Bronchial epithelial cell (primary cell): ENCODE measurements around the gene CHST11. TPM values are rescaled to one million over a fixed set of nuclear protein-coding genes. Genes with fewer than 3 reads are reported as not detected.

ENCODE experiments used
- DNase-seq: peaks from one replicate; pipeline ENCODE4 v3.0.0-alpha.2; 2010; ENCODE audit warnings: low read depth
- FAIRE-seq: peaks from 2 replicates; lab custom pipeline; 2011; peaks lifted over from hg19 to GRCh38; lab: Jason Lieb, UNC
- H3K27me3 ChIP-seq: 2 replicates; pipeline ENCODE4 v1.5.1; 2011; ENCODE audit warnings: low read length; ENCODE audit not compliant: control insufficient read depth, insufficient read depth
- H3K36me3 ChIP-seq: 2 replicates; pipeline ENCODE4 v1.5.1; 2011; ENCODE audit warnings: low read length; ENCODE audit not compliant: control insufficient read depth, insufficient read depth
- H3K4me3 ChIP-seq: 2 replicates; pipeline ENCODE4 v1.5.1; 2011; ENCODE audit warnings: mild to moderate bottlenecking, low read depth, low read length, control low read depth
- CTCF ChIP-seq: IDR thresholded peaks from 2 replicates; pipeline ENCODE4 v1.5.1; 2011; ENCODE audit warnings: mild to moderate bottlenecking, moderate library complexity, low read length, control low read depth, inconsistent platforms; ENCODE audit not compliant: insufficient read depth, severe bottlenecking
- total RNA-seq: library from RNA; depleted of rRNA; stranded (reverse); fragments of >200 nt; gene quantifications from 2 replicates; pipeline ENCODE4 v1.2.1, GENCODE V29; 2014

Gene CHST11
- total RNA-seq, 1 donor from 2014 or later = 7.9 TPM

- Histone ChIP-seq H3K4me3 (peak overlapping the region; percentile 79), H3K27me3 (no peaks in the 10 kb centered on the region), H3K36me3 (no peaks in the 10 kb centered on the region)
- peak; percentile 58 for DNase-seq
- peak; percentile 40 for TF ChIP-seq CTCF
- no peak for FAIRE-seq
Measured at GRCh38 chr12:104456950-104457745, 400 bp downstream of the CHST11 start.

DNA sequence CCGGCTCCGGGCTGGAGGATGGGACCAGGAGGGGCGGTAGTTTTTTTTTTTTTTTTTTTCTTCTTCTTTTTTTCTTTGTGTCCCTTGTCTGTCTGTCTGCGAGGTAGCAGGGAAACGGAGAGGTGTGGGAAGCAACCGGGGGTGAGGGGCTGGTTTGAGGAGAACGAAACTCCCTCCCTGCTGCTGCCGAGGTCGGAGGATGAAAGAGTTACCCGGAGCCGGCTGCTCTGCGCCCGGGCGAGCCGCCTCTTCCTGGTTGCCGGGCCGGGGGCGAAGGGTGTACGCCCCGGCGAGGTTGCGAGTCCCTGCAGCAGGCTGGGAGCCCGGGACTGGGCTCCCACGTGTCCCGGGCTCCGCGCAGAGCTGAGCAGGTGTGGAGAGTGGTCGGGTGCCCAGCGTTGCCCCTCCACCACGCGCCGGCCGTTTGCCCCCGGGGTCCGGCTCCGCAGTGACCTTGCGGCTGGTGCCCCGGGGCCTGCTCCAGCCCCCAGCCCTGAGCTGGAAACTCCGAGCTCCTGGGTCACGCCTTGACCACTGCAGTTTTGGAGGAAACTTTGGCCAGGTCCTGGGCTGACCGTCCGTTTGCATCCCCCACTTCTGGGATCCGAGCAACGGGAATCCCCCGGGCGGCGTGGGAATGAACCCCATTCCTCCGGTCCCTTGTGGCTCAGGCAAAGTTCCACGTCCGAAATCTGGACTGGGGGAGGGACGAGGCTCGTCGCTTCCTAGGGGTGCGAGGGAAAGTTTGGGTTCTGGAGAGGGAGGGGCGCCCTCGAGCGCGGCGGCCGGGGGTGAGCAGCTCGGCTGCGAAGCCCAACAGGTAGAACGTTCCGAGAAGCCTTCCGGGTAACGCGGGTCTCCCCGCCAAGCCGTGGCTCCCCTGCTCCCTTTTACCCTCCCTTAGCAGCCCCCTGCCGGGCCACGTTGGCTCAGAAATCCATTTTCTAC, 1.3 kb downstream of the CHST11 start:
- DNase-seq (peak; percentile 12), FAIRE-seq (no peak)
- Histone ChIP-seq H3K36me3 (no peaks in the 10 kb centered on the region), H3K27me3 (no peaks in the 10 kb centered on the region), H3K4me3 (peak overlapping the region; percentile 79)
- peak; percentile 4 for TF ChIP-seq CTCF

GRCh38 chr12:104458694-104459367, 2.1 kb downstream of the CHST11 start:
- FAIRE-seq (no peak), DNase-seq (peak; percentile 31)
- Histone ChIP-seq H3K27me3 (no peaks in the 10 kb centered on the region), H3K4me3 (peak overlapping the region; percentile 79), H3K36me3 (no peaks in the 10 kb centered on the region)
- no peak for TF ChIP-seq CTCF

- FAIRE-seq (no peak), DNase-seq (peak; percentile 30)
- Histone ChIP-seq H3K36me3 (no peaks in the 10 kb centered on the region), H3K4me3 (peak overlapping the region; percentile 79), H3K27me3 (no peaks in the 10 kb centered on the region)
- TF ChIP-seq CTCF = no peak
Measured at GRCh38 chr12:104459368-104459909, 2.7 kb downstream of the CHST11 start.

- H3K27me3 ChIP-seq = no peaks in the 10 kb centered on the region
- FAIRE-seq (no peak), DNase-seq (no peak)
- H3K36me3 ChIP-seq = no peaks in the 10 kb centered on the region
- H3K4me3 ChIP-seq = no peak overlapping the region
- no peak for TF ChIP-seq CTCF
Measured at GRCh38 chr12:104460041-104460719, 3.4 kb downstream of the CHST11 start.
